NOMO-1 (cell line): ENCODE data around the gene GLT8D1.
"Not testable (repeated sequence)": the region's sequence is repeated elsewhere in the genome, so short reads cannot be mapped to it uniquely, and the experiment has no call there.

Experiments
- DNase-seq, 2 experiments: peaks; one replicate each; lab custom pipeline; 2025; ENCODE audit not compliant: unreplicated experiment in 2 of 2; lab: John Stamatoyannopoulos, UW

Gene GLT8D1

GRCh38 chr3:52705688-52706686, at the start of gene GLT8D1, which contains the start of gene SPCS1:
Gene GLT8D1, minus strand, starts transcription at chr3:52705791. Its CDS starts 5,331 bp downstream, at chr3:52700460.
Gene SPCS1, plus strand, starts transcription at chr3:52706106. Its CDS starts 141 bp downstream, at chr3:52706247.
- peak; percentile 78 to 93 for DNase-seq

- DNase-seq: no peak
Observed at GRCh38 chr3:52754373-52754772, 48.8 kb upstream of the GLT8D1 start.

- peak in 1 of 2 experiments; percentile 62 for DNase-seq
Observed at GRCh38 chr3:52752045-52752660, 46.6 kb upstream of the GLT8D1 start.

- no peak for DNase-seq
Observed at GRCh38 chr3:52743721-52744120, 38.1 kb upstream of the GLT8D1 start.

GRCh38 chr3:52743152-52743551, 37.6 kb upstream of the GLT8D1 start:
- no peak for DNase-seq

GRCh38 chr3:52742418-52743041, 36.9 kb upstream of the GLT8D1 start:
- DNase-seq: peak in 1 of 2 experiments; percentile 8

GRCh38 chr3:52739730-52740129, 34.1 kb upstream of the GLT8D1 start:
- no peak for DNase-seq

GRCh38 chr3:52733256-52733891, 27.8 kb upstream of the GLT8D1 start:
- no peak for DNase-seq

- DNase-seq: no peak
Observed at GRCh38 chr3:52731590-52731989, 26.0 kb upstream of the GLT8D1 start.

- DNase-seq: peak; percentile 24 to 58
Observed at GRCh38 chr3:52730681-52731080, 25.1 kb upstream of the GLT8D1 start.

GRCh38 chr3:52728753-52729152, 23.2 kb upstream of the GLT8D1 start:
- DNase-seq: not testable (repeated sequence)

GRCh38 chr3:52724511-52724910, 18.9 kb upstream of the GLT8D1 start:
- DNase-seq: no peak

- DNase-seq: no peak
Observed at GRCh38 chr3:52723935-52724334, 18.3 kb upstream of the GLT8D1 start.

- peak; percentile 11 to 42 for DNase-seq
Observed at GRCh38 chr3:52722491-52722890, 16.9 kb upstream of the GLT8D1 start.

GRCh38 chr3:52721730-52722008, 16.1 kb upstream of the GLT8D1 start:
- DNase-seq: no peak

GRCh38 chr3:52721002-52721729, 15.6 kb upstream of the GLT8D1 start:
- peak; percentile 89 to 98 for DNase-seq

- DNase-seq: no peak
Observed at GRCh38 chr3:52719618-52720017, 14.0 kb upstream of the GLT8D1 start.

- DNase-seq: no peak
Observed at GRCh38 chr3:52715714-52716305, 10.2 kb upstream of the GLT8D1 start.

GRCh38 chr3:52714335-52715302, 9.0 kb upstream of the GLT8D1 start:
- DNase-seq: no peak
